T-helper 2 cell treated with Interferon-gamma antibody and Interleukin-4, amounts not matched to agents 5 μg/mL and 100 μg/mL, for 36 hours (primary cell): Measurements from ENCODE around the gene PAIP1.
A peak's percentile ranks its signal among the peaks of the same experiment; 100 is the strongest.
"Not testable (repeated sequence)": the region's sequence is repeated elsewhere in the genome, so short reads cannot be mapped to it uniquely, and the experiment has no call there.

ENCODE experiments used
- DNase-seq: peaks from one replicate; pipeline ENCODE4 v3.0.0; 2021; ENCODE audit warnings: low spot score
- H3K27ac Mint-ChIP-seq: one replicate; pipeline ENCODE4 v1.8.0; 2021; ENCODE audit warnings: mild to moderate bottlenecking, mixed read lengths
- H3K27me3 Mint-ChIP-seq: one replicate; pipeline ENCODE4 v1.8.0; 2021; ENCODE audit warnings: low read depth, mixed read lengths
- H3K36me3 Mint-ChIP-seq: one replicate; pipeline ENCODE4 v1.8.0; 2021; ENCODE audit warnings: low read depth, mixed read lengths
- H3K4me1 Mint-ChIP-seq: one replicate; pipeline ENCODE4 v1.8.0; 2021; ENCODE audit warnings: low read depth, mixed read lengths
- H3K4me3 Mint-ChIP-seq: one replicate; pipeline ENCODE4 v1.8.0; 2022; ENCODE audit warnings: mild to moderate bottlenecking, moderate library complexity, mixed read lengths
- H3K9me3 Mint-ChIP-seq: one replicate; pipeline ENCODE4 v1.8.0; 2021; ENCODE audit warnings: mixed read lengths

Gene PAIP1, protein sequence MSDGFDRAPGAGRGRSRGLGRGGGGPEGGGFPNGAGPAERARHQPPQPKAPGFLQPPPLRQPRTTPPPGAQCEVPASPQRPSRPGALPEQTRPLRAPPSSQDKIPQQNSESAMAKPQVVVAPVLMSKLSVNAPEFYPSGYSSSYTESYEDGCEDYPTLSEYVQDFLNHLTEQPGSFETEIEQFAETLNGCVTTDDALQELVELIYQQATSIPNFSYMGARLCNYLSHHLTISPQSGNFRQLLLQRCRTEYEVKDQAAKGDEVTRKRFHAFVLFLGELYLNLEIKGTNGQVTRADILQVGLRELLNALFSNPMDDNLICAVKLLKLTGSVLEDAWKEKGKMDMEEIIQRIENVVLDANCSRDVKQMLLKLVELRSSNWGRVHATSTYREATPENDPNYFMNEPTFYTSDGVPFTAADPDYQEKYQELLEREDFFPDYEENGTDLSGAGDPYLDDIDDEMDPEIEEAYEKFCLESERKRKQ

DNA sequence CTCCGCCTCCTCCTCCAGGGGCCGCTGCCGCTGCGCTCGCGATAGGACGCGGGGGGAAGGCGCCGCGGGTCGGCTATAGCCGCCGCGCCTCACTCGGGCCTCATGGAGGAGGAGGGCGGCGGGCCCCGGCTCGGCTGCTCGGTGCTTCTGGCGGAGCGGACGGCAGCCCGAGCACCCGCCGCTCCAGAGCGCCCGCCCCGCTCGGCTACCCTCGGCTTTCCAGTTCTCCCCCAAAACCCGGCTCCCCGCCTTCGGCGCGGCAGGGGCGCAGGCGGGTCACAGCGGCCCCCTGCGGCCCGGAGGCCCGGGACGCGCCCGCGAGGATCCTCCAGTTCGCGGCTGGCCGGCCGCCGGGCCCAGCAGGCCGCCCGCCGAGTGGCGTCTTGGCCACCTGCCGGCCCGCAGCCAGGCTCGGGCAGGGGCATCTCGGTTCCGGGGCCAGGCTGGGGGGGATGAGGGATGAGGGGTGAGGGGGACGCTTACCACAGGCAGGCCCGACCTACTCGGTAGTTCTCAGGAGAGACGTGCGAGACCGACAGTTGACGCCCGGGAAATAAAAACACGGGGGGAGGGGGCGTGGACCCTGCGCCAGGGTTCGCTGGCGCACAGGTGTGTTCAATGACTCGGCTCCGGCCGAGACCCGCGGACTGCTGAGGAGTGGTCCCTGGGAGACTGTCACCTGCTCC, at the start of gene PAIP1:
Gene PAIP1, minus strand, starts transcription at position 221 of the 686 bp plus-strand sequence. CDS start 231 bp downstream, outside the sequence.
- Mint-ChIP-seq H3K4me1 (peaks cover 16% of the 10 kb centered on the region), H3K36me3 (peaks cover 5% of the 10 kb centered on the region), H3K4me3 (peak within 1 kb of the TSS; percentile 91), H3K27me3 (peaks cover 9% of the 10 kb centered on the region), H3K9me3 (no peaks in the 10 kb centered on the region), H3K27ac (peak within 1 kb of the TSS; percentile 97)
- DNase-seq = peak; percentile 88

DNA sequence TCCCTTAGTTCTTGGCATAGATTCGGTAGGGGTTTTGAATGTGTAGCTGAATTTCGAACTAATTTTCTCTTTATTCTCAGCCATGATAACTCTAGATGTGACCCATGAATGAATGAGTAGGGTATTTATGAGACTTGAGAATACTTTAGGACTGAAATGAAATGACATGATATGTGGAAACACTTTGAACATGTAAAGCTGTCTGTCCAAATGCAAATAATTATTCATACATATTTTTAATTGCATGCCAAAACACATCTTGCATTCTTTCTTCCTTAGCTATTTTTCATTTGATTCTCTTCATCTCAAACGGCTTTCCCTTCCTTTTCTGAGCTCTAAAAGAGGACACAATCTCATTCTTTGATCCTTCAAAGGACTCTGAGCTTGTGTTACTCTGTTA, 49.5 kb upstream of the PAIP1 start:
- Mint-ChIP-seq H3K36me3 (peaks cover 59% of the 10 kb centered on the region), H3K4me1 (peaks cover 37% of the 10 kb centered on the region), H3K27ac (no peak overlapping the region), H3K27me3 (no peaks in the 10 kb centered on the region), H3K4me3 (no peak overlapping the region), H3K9me3 (peaks cover 20% of the 10 kb centered on the region)
- DNase-seq = no peak

DNA sequence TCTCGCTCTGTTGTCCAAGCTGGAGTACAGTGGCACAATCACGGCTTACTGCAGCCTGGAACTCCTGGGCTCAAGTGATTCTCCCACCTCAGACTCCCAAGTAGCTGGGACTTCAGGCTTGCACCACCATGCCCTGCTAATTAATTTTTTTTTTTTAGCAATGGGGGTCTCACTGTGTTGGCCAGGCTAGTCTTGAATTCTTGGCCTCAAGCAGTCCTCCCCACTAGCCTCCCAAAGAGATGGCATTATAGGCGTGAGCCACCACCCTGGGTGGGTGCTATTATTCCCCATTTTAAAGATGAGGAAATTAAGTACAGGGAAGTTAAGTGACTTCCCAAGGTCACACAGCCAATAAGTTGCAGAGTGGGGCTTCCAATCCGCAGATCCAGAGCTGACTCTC, 47.8 kb upstream of the PAIP1 start:
- no peak overlapping the region for H3K27ac Mint-ChIP-seq
- H3K36me3 Mint-ChIP-seq = peaks cover 45% of the 10 kb centered on the region
- no peak for DNase-seq

DNA sequence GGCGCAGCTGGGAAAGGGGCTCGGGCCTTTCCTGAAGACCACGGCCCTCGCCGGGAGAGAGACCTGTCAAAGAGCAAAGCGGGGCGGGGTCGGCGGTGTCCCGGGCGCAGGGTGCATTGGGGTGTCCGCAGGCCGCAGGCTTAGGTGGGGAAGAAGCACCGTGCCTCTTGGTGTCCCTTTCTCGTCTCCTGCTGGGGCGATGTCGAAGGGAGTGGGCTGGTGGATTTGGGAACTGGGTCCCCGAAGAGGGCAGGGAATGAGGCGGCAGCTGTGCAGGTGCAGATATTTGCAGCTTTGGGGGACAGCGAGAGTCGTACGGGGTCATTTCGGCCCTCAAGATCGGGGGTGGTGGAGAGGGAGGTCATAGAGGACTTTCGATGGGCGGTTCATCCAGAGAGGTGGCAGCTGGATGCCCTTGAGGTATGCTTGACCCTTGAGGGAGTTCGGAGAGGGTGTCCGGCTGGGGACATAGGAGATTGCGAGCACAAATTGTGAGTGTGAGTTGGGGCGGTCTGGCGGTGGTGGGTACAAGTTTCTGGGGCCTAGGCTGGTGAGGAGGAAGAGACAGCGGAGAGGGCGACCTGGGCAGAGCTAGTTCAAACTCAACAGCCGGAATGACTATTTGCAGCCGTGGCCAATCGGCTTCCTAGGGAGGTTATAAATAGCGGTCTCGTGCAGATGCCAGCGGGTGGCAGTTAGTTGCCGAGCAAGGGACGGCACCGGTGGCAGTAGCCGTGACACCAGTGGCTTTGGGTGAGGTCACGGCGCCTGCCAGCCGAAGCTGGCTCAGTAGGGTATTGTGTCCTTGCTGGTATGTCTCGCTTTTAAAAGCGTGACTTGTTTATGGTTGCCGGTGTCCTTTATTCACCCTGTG, 46.7 kb upstream of the PAIP1 start:
- Mint-ChIP-seq H3K27me3 (no peaks in the 10 kb centered on the region), H3K4me3 (peak overlapping the region; percentile 94), H3K27ac (peak overlapping the region; percentile 92), H3K36me3 (peaks cover 37% of the 10 kb centered on the region), H3K4me1 (peaks cover 35% of the 10 kb centered on the region), H3K9me3 (peaks cover 20% of the 10 kb centered on the region)
- peak; percentile 67 for DNase-seq

More for the DNA sequence above, 47.8 kb upstream of the PAIP1 start:
- H3K4me1 Mint-ChIP-seq = peaks cover 37% of the 10 kb centered on the region
- H3K4me3 Mint-ChIP-seq = peak overlapping the region; percentile 94
- no peaks in the 10 kb centered on the region for H3K27me3 Mint-ChIP-seq
- H3K9me3 Mint-ChIP-seq = peaks cover 20% of the 10 kb centered on the region

DNA sequence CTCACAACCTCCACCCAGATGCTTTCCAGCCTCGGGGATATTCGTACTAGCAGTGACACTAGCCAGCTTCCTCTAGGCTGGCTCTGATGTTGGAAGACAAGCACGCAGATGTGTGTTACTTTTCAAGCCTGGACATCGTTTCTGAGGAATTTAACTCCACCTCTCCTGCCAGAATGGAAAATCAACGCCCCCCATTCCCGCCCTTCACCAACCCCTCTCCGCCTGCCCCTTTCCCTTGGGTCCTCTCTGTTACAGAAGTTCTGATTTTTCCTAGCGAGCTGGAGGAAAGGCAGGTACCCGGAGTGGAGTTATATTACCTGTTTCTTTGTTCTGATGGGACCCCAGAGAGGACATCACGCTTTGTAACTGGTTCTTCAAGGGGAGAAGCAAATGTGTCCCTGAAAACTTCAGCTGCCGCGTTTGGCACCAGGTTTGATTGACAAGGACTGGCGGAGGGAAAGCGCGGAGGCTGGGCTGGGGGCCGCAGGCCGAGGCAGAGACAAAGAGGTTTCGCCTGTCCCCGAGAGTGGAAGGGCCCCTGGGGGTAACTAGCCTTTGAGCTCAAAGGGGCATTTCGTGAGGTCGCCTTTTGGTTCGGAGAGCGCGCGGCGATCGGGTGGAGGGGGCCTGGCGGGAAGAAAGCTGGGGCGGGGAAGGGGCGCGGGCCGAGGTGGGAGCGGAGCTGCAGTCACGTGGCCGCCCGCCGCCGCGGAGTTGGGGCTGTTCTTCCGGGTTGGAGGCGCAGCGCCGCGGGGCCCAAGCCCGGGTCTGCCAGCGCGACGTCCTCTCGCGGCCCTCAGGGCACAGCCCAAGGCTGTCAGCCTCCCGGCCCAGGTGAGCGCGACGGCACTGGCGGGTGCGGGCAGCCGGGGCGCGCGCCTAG, 45.8 kb upstream of the PAIP1 start, which contains the start of gene NNT:
Gene NNT, plus strand, starts transcription at position 720 of the 883 bp plus-strand sequence. CDS start 6,016 bp downstream, outside the sequence.
- Mint-ChIP-seq H3K4me1 (peaks cover 35% of the 10 kb centered on the region), H3K4me3 (peak within 1 kb of the TSS; percentile 94), H3K36me3 (peaks cover 35% of the 10 kb centered on the region), H3K27me3 (no peaks in the 10 kb centered on the region), H3K9me3 (peaks cover 20% of the 10 kb centered on the region), H3K27ac (peak within 1 kb of the TSS; percentile 98)
- peak; percentile 80 for DNase-seq

DNA sequence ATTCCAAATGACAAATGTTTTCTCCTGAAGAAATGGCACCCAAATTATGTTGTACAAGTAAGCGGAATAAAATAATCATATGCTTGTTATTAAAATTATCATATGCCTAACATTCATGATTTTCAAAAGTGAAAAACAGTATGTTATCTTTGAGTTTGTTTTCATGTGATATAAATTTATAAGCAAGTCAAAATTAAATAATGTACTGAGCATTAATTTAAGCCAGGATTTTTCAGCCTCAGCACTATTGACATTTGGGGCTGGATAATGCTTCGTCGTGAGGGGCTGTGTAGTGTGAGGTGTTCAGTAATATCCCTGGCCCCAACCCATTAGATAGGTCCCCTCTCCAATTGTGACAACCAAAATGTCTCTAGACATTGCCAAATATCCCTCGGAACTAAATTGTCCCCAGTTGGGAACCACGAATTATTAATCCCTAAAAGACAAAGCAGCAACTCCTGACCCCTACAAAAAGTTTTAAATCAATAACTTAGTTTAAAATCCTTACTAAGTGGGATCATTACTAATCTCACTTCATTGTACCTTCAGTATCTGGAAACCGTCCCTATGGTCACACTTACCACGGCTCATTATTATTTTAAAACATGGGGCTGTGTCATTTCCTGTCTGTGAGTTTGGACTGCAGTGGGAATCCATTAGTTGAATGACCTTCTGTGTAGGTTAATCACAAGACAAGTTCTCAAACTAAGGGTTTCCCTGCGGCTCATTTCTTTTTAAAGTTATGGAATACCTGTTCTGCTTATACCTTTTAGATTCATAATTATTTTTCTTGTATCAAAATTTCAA, 44.8 kb upstream of the PAIP1 start:
- Mint-ChIP-seq H3K27ac (peak overlapping the region; percentile 29), H3K4me3 (peak overlapping the region; percentile 94), H3K9me3 (peaks cover 11% of the 10 kb centered on the region), H3K27me3 (no peaks in the 10 kb centered on the region), H3K4me1 (peaks cover 31% of the 10 kb centered on the region), H3K36me3 (peaks cover 25% of the 10 kb centered on the region)
- no peak for DNase-seq

DNA sequence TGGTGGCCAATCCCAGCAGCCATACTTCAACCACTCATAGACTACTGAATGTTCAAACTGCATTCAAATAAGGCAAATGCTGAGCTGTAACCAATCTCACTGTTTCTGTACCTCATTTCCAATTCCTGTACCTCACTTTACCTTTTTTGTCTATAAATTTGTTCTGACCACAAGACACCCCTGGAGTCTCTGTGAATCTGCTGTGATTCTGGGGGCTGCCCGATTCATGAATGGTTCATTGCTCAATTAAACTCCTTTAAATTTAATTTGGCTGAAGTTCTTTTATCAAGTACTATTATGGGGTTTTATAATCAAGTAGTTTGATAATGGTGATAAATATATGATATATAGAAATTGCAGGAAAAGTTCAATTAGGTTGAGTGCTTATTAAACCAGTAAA, 42.0 kb upstream of the PAIP1 start:
- H3K27me3 Mint-ChIP-seq, H3K4me3 Mint-ChIP-seq, DNase-seq, H3K9me3 Mint-ChIP-seq, H3K27ac Mint-ChIP-seq: not testable (repeated sequence)
- peaks cover 16% of the 10 kb centered on the region for H3K4me1 Mint-ChIP-seq
- peaks cover 12% of the 10 kb centered on the region for H3K36me3 Mint-ChIP-seq

DNA sequence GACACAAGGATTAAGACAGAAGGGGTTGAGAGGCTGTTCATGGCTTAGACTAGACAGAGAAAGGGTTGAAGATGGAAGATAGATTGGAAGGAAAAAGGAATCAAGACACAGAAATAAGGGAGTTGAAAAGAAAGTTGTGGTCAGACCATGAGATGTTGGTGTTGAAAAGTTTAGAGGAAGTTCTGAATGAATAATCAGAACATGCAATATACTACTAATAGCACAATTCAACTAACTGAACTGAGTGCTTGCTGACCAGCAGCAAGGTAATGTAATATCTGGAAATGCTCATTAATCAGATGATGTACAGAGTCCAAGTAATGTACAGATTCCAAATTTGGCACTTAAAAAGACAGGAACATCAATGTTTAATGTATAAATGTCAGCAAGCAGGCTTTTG, 35.5 kb upstream of the PAIP1 start:
- Mint-ChIP-seq H3K27ac (no peak overlapping the region), H3K36me3 (peaks cover 5% of the 10 kb centered on the region), H3K4me3 (no peak overlapping the region), H3K27me3 (no peaks in the 10 kb centered on the region), H3K9me3 (no peaks in the 10 kb centered on the region), H3K4me1 (peaks cover 2% of the 10 kb centered on the region)
- no peak for DNase-seq

DNA sequence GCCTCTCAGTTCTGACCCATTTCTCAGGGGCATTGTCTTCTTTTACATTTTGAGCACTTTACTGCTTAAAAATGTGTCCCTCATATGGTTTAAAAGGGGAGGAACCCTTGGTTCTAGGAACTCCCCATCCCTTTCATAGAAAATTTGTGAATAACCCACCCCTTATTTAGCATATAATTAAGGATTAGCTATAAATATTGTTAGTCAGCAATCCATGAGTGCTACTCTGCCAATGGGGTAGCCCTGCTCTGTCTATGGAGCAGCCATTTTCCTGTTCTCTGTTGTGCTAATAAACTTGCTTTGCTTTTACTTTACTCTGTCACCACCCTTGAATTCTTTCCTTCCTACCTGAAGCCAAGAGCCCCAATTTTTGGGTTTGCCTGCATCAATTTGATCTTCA, 33.8 kb upstream of the PAIP1 start:
- Mint-ChIP-seq H3K4me1 (peaks cover 2% of the 10 kb centered on the region), H3K9me3 (no peaks in the 10 kb centered on the region)

DNA sequence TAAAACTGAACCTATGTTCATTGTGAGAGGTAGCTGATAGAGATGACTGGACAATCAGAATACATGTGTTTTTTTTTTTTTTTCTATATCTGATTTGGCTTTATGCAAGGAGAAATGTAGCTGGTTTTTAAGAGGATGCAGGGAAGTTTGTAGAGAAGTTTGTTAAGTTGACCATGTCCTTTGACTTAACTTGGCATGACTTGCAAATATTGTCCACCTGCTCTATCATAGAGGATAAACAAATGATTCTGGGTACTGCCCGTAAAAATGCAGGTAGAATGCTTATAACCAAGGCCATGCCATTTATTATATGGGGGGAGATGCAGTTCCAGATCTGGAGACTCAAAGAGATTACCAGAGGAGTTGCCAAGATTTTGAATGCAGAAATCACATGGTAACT, 32.4 kb upstream of the PAIP1 start:
- H3K27ac Mint-ChIP-seq = no peak overlapping the region
- no peak for DNase-seq
- no peak overlapping the region for H3K4me3 Mint-ChIP-seq
- peaks cover 7% of the 10 kb centered on the region for H3K36me3 Mint-ChIP-seq
- no peaks in the 10 kb centered on the region for H3K27me3 Mint-ChIP-seq
- peaks cover 4% of the 10 kb centered on the region for H3K4me1 Mint-ChIP-seq
- H3K9me3 Mint-ChIP-seq = no peaks in the 10 kb centered on the region

More for the DNA sequence above, 33.8 kb upstream of the PAIP1 start:
- no peaks in the 10 kb centered on the region for H3K27me3 Mint-ChIP-seq
- no peak for DNase-seq
- H3K36me3 Mint-ChIP-seq = peaks cover 7% of the 10 kb centered on the region
- no peak overlapping the region for H3K4me3 Mint-ChIP-seq
- H3K27ac Mint-ChIP-seq = no peak overlapping the region

DNA sequence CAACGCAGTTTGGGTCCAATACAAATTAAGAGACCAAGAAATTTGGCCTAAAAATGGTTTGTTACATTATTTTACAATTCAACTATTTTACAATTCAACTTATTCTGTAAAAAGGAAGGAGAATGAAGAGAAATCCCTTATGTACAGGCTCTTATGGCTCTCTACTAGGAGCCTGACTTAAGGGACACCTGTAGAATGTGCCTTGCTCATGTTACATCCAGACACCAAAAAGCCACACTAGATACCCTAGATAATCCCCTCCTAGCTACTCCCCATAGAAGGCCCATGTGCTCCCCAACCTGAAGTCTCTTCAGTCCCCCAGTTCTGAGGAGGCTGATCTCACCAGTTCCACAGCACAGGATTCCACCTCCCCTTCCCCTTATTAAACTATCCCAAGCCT, 32.0 kb upstream of the PAIP1 start:
- Mint-ChIP-seq H3K27me3 (no peaks in the 10 kb centered on the region), H3K4me3 (no peak overlapping the region), H3K27ac (no peak overlapping the region), H3K36me3 (peaks cover 7% of the 10 kb centered on the region), H3K4me1 (peaks cover 4% of the 10 kb centered on the region), H3K9me3 (no peaks in the 10 kb centered on the region)
- no peak for DNase-seq

DNA sequence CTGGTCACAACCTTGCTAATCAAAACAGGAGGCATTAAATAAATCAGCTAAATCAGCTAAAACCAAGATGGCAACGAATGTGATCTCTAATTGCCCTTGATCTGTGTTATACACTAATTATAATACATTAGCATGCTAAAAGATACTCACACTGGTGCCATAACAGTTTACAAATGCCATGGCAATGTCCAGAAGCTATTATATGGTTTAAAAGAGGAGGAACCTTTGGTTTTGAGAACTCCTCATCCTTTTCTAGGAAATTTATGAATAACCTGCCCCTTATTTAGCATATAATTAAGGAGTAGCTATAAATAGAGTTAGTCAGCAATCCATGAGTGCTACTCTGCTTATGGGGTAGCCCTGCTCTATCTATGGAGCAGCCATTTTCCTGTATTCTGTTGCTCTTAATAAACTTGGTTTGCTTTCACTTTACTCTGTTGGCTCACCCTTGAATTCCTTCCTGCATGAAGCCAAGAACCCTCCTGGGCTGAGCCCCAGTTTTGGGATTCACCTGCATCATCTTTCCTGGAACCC, 27.4 kb upstream of the PAIP1 start:
- Mint-ChIP-seq H3K27me3 (no peaks in the 10 kb centered on the region), H3K27ac (no peak overlapping the region), H3K4me1 (peaks cover 2% of the 10 kb centered on the region), H3K4me3 (no peak overlapping the region), H3K36me3 (peaks cover 7% of the 10 kb centered on the region), H3K9me3 (no peaks in the 10 kb centered on the region)
- no peak for DNase-seq
